ENCODE results near the gene AMOTL1. TPM values are rescaled to one million over a fixed set of nuclear protein-coding genes. Genes with fewer than 3 reads are reported as not detected.

The AMOTL1 gene
- total RNA-seq, 2 donors from 2014 or later: 3.1 to 13.9 TPM

GRCh38 chr11:94775567-94776327, 7.6 kb downstream of the AMOTL1 start:
- Histone ChIP-seq H3K9ac (ENCODE audit: low read depth in 2 of 2, low read length in 2 of 2) (no peak overlapping the region), H3K27ac (no peak overlapping the region), H3K36me3 (no peaks in the 10 kb centered on the region), H3K9me3 (no peaks in the 10 kb centered on the region), H3K27me3 (no peaks in the 10 kb centered on the region), H3K4me1 (no peaks in the 10 kb centered on the region), H3K4me3 (no peak overlapping the region)
- no peak for TF ChIP-seq CTCF (IDR thresholded peaks at IDR 0.05)
- no peak for DNase-seq
- intact Hi-C loops (cut with DNase I): no loop called here

GRCh38 chr11:94776351-94777321, 8.5 kb downstream of the AMOTL1 start:
- DNase-seq: no peak
- H3K9me3 ChIP-seq: no peaks in the 10 kb centered on the region
- H3K27ac ChIP-seq: no peak overlapping the region
- no peaks in the 10 kb centered on the region for H3K36me3 ChIP-seq
- no peak overlapping the region for H3K4me3 ChIP-seq
- no peaks in the 10 kb centered on the region for H3K4me1 ChIP-seq
- H3K9ac ChIP-seq (ENCODE audit: low read depth in 2 of 2, low read length in 2 of 2): no peak overlapping the region
- intact Hi-C loops (cut with DNase I): no loop called here
- no peaks in the 10 kb centered on the region for H3K27me3 ChIP-seq
- no peak for TF ChIP-seq CTCF (IDR thresholded peaks at IDR 0.05)

- H3K4me1 ChIP-seq: peaks cover 3% of the 10 kb centered on the region
Observed at GRCh38 chr11:94780432-94780831, 12.3 kb downstream of the AMOTL1 start.

GRCh38 chr11:94781837-94782236, 13.7 kb downstream of the AMOTL1 start:
- TF ChIP-seq CTCF (IDR thresholded peaks at IDR 0.05): no peak
- Histone ChIP-seq H3K27me3 (no peaks in the 10 kb centered on the region), H3K9ac (ENCODE audit: low read depth in 2 of 2, low read length in 2 of 2) (no peak overlapping the region), H3K4me3 (no peak overlapping the region), H3K9me3 (no peaks in the 10 kb centered on the region), H3K36me3 (no peaks in the 10 kb centered on the region), H3K27ac (no peak overlapping the region), H3K4me1 (peaks cover 3% of the 10 kb centered on the region)
- no peak for DNase-seq
- intact Hi-C loops (cut with DNase I): no loop called here

More at GRCh38 chr11:94780432-94780831, 12.3 kb downstream of the AMOTL1 start:
- no peaks in the 10 kb centered on the region for H3K36me3 ChIP-seq
- H3K4me3 ChIP-seq: no peak overlapping the region
- DNase-seq: no peak
- no peak overlapping the region for H3K27ac ChIP-seq
- no peaks in the 10 kb centered on the region for H3K27me3 ChIP-seq
- intact Hi-C loops (cut with DNase I): no loop called here
- H3K9me3 ChIP-seq: no peaks in the 10 kb centered on the region
- no peak overlapping the region for H3K9ac ChIP-seq (ENCODE audit: low read depth in 2 of 2, low read length in 2 of 2)
- no peak for TF ChIP-seq CTCF (IDR thresholded peaks at IDR 0.05)

- no peaks in the 10 kb centered on the region for H3K36me3 ChIP-seq
- H3K27me3 ChIP-seq: no peaks in the 10 kb centered on the region
- H3K27ac ChIP-seq: no peak overlapping the region
- no peak for TF ChIP-seq CTCF (IDR thresholded peaks at IDR 0.05)
- H3K4me1 ChIP-seq: peaks cover 3% of the 10 kb centered on the region
- intact Hi-C loops (cut with DNase I): no loop called here
- H3K4me3 ChIP-seq: no peak overlapping the region
- no peak overlapping the region for H3K9ac ChIP-seq (ENCODE audit: low read depth in 2 of 2, low read length in 2 of 2)
- H3K9me3 ChIP-seq: no peaks in the 10 kb centered on the region
- DNase-seq: no peak
Observed at GRCh38 chr11:94782446-94782845, 14.3 kb downstream of the AMOTL1 start.
